Liver (tissue), 9 donors: Measurements from ENCODE around the gene MEGF11. TPM values are rescaled to one million over a fixed set of nuclear protein-coding genes. Genes with fewer than 3 reads are reported as not detected.

Experiments
- DNase-seq: peaks from one replicate; pipeline ENCODE4 v3.0.0-alpha.2; 2017; ENCODE audit warnings: low spot score
- H3K27ac ChIP-seq, 2 donors: one replicate each; pipeline ENCODE4 v1.7.0; 2013; ENCODE audit warnings: inconsistent platforms in 2 of 2, low read length in 2 of 2, control low read depth in 1 of 2, low read depth in 1 of 2, mild to moderate bottlenecking in 1 of 2
- H3K27me3 ChIP-seq, 4 donors: one replicate each; pipeline versions ENCODE4 v1.6.1 to v1.7.0; 2013; ENCODE audit warnings: low read length in 3 of 4, inconsistent platforms in 1 of 4, mild to moderate bottlenecking in 1 of 4, moderate library complexity in 1 of 4; ENCODE audit not compliant: control insufficient read depth in 4 of 4, insufficient read depth in 4 of 4
- H3K36me3 ChIP-seq, 4 donors: one replicate each; pipeline versions ENCODE4 v1.6.1 to v1.7.0; 2013; ENCODE audit warnings: low read length in 3 of 4, mild to moderate bottlenecking in 3 of 4, low read depth in 1 of 4, moderate library complexity in 1 of 4; ENCODE audit not compliant: control insufficient read depth in 4 of 4, insufficient read depth in 3 of 4
- H3K4me1 ChIP-seq, 4 donors: one replicate each; pipeline versions ENCODE4 v1.6.1 to v1.7.0; 2013; ENCODE audit warnings: low read length in 3 of 4, mild to moderate bottlenecking in 3 of 4, moderate library complexity in 1 of 4; ENCODE audit not compliant: control insufficient read depth in 4 of 4, insufficient read depth in 4 of 4
- H3K4me3 ChIP-seq, 3 donors: one replicate each; pipeline versions ENCODE4 v1.6.1 to v1.7.0; 2013; ENCODE audit warnings: low read length in 3 of 3, control low read depth in 1 of 3, low read depth in 1 of 3, mild to moderate bottlenecking in 1 of 3
- H3K9ac ChIP-seq, 2 donors: one replicate each; pipeline ENCODE4 v1.7.0; 2013; ENCODE audit warnings: low read length in 2 of 2, mild to moderate bottlenecking in 2 of 2, moderate library complexity in 2 of 2, control low read depth in 1 of 2, low read depth in 1 of 2
- H3K9me3 ChIP-seq, 4 donors: one replicate each; pipeline versions ENCODE4 v1.6.1 to v1.7.0; 2013; ENCODE audit warnings: low read length in 3 of 4; ENCODE audit not compliant: control insufficient read depth in 4 of 4
- EGR1 ChIP-seq, 2 donors: IDR thresholded peaks; 2 replicates each; pipeline ENCODE4 v1.6.1; 2016 to 2018; ENCODE audit warnings: antibody characterized with exemption in 2 of 2, low read depth in 2 of 2
- FOXA1 ChIP-seq: IDR thresholded peaks from 2 replicates; pipeline ENCODE4 v1.6.1; 2016; ENCODE audit warnings: antibody characterized with exemption
- FOXA2 ChIP-seq: IDR thresholded peaks from 2 replicates; pipeline ENCODE4 v1.6.1; 2016; ENCODE audit warnings: antibody characterized with exemption
- HNF4G ChIP-seq: IDR thresholded peaks from 2 replicates; pipeline ENCODE4 v1.6.1; 2016; ENCODE audit warnings: antibody characterized with exemption
- JUND ChIP-seq, 2 donors: IDR thresholded peaks; 2 replicates each; pipeline ENCODE4 v1.6.1; 2016; ENCODE audit warnings: antibody characterized with exemption in 2 of 2
- NR2F2 ChIP-seq: IDR thresholded peaks from 2 replicates; pipeline ENCODE4 v1.6.1; 2016; ENCODE audit warnings: antibody characterized with exemption
- RAD21 ChIP-seq, 2 donors: IDR thresholded peaks; 2 replicates each; pipeline ENCODE4 v1.6.1; 2016; ENCODE audit warnings: antibody characterized with exemption in 2 of 2, mild to moderate bottlenecking in 2 of 2
- RXRA ChIP-seq, 2 donors: IDR thresholded peaks; 2 replicates each; pipeline ENCODE4 v1.6.1; 2017 to 2018; ENCODE audit warnings: antibody characterized with exemption in 2 of 2, mild to moderate bottlenecking in 1 of 2
- SP1 ChIP-seq: IDR thresholded peaks from 2 replicates; pipeline ENCODE4 v1.6.1; 2018; ENCODE audit warnings: antibody characterized with exemption, mild to moderate bottlenecking
- TAF1 ChIP-seq: conservative IDR thresholded peaks from 2 replicates; pipeline ENCODE4 v1.6.1; 2016; ENCODE audit warnings: antibody characterized with exemption, mild to moderate bottlenecking
- YY1 ChIP-seq: IDR thresholded peaks from 2 replicates; pipeline ENCODE4 v1.6.1; 2016; ENCODE audit warnings: antibody characterized with exemption, mild to moderate bottlenecking
- WGBS: extraction: QIAGEN DNeasy Blood & Tissue Kit; methylation state at CpG from one replicate; pipeline ENCODE4 v1.1.7; 2013; 5-methylcytosine and 5-hydroxymethylcytosine counted together
- polyA plus RNA-seq, 2 donors: library from polyadenylated mRNA; stranded (reverse) in 1 of 2; unstranded in 1 of 2; fragments of 200-250 nt in 1 of 2; fragments of >200 nt in 1 of 2; fragmentation: Nextera tagmentation in 1 of 2; extraction: Ambion mirVana in 1 of 2; gene quantifications; one replicate each; pipeline versions ENCODE4 v1.2.1 to v1.2.3, GENCODE V29; 2013 to 2015
- total RNA-seq, 2 donors: library from RNA; depleted of rRNA; stranded (reverse); fragments of >200 nt; gene quantifications; one replicate each; pipeline ENCODE4 v1.2.3, GENCODE V29; 2014
- TF ChIP-seq, protein P1 (sequence below): IDR thresholded peaks from 2 replicates; pipeline ENCODE4 v1.6.1; 2016; ENCODE audit warnings: antibody characterized with exemption
- TF ChIP-seq, protein P2 (sequence below): IDR thresholded peaks from 2 replicates; pipeline ENCODE4 v1.6.1; 2016; ENCODE audit warnings: antibody characterized with exemption, mild to moderate bottlenecking
- TF ChIP-seq, protein P3 (sequence below): IDR thresholded peaks from 2 replicates; pipeline ENCODE4 v1.6.1; 2016; ENCODE audit warnings: antibody characterized with exemption
- TF ChIP-seq, protein P4 (sequence below): IDR thresholded peaks from 2 replicates; pipeline ENCODE4 v1.6.1; 2016; ENCODE audit warnings: antibody characterized with exemption
- donor health status: healthy.
- donor health status: healthy.
- donor health status: healthy.
- donor health status: healthy.
- donor health status: healthy.

The MEGF11 gene
- total and polyA plus RNA-seq, 4 donors = under 0.01 to 0.51 (median 0.03) TPM; not detected in 1

DNA sequence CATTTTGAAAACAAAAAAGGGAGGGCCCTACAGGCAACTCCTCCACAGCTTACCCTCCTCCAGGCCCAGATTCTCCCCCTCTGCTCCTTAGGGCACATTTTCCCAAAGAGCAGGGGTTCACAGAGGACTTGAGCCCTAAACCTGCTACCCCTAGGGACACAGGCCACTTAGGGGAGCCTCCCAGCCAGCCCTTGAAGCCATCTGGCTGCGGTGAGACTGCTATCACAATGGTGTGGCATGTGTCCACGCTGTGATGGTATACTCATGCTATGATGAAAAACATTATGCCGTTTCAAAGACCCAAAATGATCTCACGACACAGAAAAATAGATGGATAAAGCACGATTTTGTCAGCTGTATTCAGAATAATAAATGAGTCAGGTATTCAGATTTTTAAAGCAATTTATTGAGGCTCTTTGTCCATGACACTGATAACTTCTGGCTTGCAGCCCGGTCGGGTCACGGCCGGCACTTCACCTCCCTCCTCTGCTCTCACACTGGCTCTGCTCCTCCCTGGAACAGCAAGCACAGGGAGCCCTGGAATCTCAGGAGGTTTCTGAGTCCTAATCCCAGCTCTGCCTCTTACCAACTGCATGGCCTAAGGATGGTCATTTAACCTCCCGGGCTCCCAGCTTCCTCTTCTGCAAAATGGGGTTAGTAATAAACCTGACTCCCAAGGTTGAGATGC lies 115.3 kb downstream of the MEGF11 start:
- Histone ChIP-seq H3K9ac (no peak overlapping the region), H3K27ac (no peak overlapping the region), H3K4me3 (no peak overlapping the region), H3K27me3 (no peaks in the 10 kb centered on the region), H3K36me3 (no peaks in the 10 kb centered on the region), H3K9me3 (no peaks in the 10 kb centered on the region), H3K4me1 (no peaks in the 10 kb centered on the region)
- no peak for DNase-seq
- WGBS = 59% methylated on average over 10 of the region's 10 CpGs
- TF ChIP-seq TAF1 (no peak), RAD21 (IDR thresholded peaks at IDR 0.05) (no peak), NR2F2 (no peak), FOXA2 (no peak), YY1 (no peak), FOXA1 (no peak), HNF4G (no peak), EGR1 (IDR thresholded peaks at IDR 0.05; ENCODE audit: low read depth in 2 of 2) (no peak), SP1 (no peak)
- TF ChIP-seq, protein P1, sequence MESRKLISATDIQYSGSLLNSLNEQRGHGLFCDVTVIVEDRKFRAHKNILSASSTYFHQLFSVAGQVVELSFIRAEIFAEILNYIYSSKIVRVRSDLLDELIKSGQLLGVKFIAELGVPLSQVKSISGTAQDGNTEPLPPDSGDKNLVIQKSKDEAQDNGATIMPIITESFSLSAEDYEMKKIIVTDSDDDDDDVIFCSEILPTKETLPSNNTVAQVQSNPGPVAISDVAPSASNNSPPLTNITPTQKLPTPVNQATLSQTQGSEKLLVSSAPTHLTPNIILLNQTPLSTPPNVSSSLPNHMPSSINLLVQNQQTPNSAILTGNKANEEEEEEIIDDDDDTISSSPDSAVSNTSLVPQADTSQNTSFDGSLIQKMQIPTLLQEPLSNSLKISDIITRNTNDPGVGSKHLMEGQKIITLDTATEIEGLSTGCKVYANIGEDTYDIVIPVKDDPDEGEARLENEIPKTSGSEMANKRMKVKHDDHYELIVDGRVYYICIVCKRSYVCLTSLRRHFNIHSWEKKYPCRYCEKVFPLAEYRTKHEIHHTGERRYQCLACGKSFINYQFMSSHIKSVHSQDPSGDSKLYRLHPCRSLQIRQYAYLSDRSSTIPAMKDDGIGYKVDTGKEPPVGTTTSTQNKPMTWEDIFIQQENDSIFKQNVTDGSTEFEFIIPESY = no peak
- TF ChIP-seq, protein P2, sequence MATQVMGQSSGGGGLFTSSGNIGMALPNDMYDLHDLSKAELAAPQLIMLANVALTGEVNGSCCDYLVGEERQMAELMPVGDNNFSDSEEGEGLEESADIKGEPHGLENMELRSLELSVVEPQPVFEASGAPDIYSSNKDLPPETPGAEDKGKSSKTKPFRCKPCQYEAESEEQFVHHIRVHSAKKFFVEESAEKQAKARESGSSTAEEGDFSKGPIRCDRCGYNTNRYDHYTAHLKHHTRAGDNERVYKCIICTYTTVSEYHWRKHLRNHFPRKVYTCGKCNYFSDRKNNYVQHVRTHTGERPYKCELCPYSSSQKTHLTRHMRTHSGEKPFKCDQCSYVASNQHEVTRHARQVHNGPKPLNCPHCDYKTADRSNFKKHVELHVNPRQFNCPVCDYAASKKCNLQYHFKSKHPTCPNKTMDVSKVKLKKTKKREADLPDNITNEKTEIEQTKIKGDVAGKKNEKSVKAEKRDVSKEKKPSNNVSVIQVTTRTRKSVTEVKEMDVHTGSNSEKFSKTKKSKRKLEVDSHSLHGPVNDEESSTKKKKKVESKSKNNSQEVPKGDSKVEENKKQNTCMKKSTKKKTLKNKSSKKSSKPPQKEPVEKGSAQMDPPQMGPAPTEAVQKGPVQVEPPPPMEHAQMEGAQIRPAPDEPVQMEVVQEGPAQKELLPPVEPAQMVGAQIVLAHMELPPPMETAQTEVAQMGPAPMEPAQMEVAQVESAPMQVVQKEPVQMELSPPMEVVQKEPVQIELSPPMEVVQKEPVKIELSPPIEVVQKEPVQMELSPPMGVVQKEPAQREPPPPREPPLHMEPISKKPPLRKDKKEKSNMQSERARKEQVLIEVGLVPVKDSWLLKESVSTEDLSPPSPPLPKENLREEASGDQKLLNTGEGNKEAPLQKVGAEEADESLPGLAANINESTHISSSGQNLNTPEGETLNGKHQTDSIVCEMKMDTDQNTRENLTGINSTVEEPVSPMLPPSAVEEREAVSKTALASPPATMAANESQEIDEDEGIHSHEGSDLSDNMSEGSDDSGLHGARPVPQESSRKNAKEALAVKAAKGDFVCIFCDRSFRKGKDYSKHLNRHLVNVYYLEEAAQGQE = no peak
- TF ChIP-seq, protein P3, sequence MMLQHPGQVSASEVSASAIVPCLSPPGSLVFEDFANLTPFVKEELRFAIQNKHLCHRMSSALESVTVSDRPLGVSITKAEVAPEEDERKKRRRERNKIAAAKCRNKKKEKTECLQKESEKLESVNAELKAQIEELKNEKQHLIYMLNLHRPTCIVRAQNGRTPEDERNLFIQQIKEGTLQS = no peak

DNA sequence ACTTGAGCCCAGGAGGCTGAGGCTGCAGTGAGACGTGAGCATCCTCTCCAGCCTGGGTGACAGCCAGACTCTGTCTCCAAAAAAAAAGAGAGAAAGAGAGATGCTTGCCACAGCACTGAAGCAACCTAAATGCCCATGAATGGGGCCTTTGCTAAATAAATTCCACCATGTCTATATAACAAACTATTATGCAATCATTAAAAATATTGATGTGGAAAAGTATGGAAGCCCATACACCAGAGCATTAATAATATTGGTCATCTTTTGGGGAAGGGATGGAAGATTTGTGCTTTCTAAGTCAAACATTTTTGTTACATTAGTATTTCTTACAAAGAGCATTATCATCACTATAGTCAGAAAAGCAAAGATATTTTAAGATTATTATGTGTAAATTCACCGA lies 116.6 kb downstream of the MEGF11 start:
- H3K9me3 ChIP-seq = no peaks in the 10 kb centered on the region
- no peak overlapping the region for H3K9ac ChIP-seq
- H3K27ac ChIP-seq = no peak overlapping the region
- 75% methylated on average over 2 of the region's 2 CpGs for WGBS
- H3K4me3 ChIP-seq = no peak overlapping the region
- no peaks in the 10 kb centered on the region for H3K4me1 ChIP-seq
- no peaks in the 10 kb centered on the region for H3K27me3 ChIP-seq
- no peak for DNase-seq
- H3K36me3 ChIP-seq = no peaks in the 10 kb centered on the region
- no peak for TF ChIP-seq SP1
- TF ChIP-seq, protein P2 = no peak
- TF ChIP-seq RXRA (IDR thresholded peaks at IDR 0.05) = no peak
- TF ChIP-seq, protein P4, sequence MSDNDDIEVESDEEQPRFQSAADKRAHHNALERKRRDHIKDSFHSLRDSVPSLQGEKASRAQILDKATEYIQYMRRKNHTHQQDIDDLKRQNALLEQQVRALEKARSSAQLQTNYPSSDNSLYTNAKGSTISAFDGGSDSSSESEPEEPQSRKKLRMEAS = no peak
- TF ChIP-seq JUND (IDR thresholded peaks at IDR 0.05) = no peak
- no peak for TF ChIP-seq EGR1 (IDR thresholded peaks at IDR 0.05; ENCODE audit: low read depth in 2 of 2)
- no peak for TF ChIP-seq FOXA2
- TF ChIP-seq YY1 = no peak
